HepG2 (cell line): ENCODE results near the gene APOC4. TPM values are rescaled to one million over a fixed set of nuclear protein-coding genes. Genes with fewer than 3 reads are reported as not detected.

Experiments used
- CENPX ChIP-seq: sonication (generic); formaldehyde crosslinking; IDR thresholded peaks from 2 replicates; pipeline ENCODE4 v1.9.0; 2021; ENCODE audit warnings: mild to moderate bottlenecking, missing genetic modification reagents, moderate library complexity
- E2F2 ChIP-seq: sonication (generic); formaldehyde crosslinking; IDR thresholded peaks from 2 replicates; pipeline ENCODE4 v1.4.0; 2020; ENCODE audit warnings: missing genetic modification reagents, borderline replicate concordance
- EED ChIP-seq: sonication (generic); formaldehyde crosslinking; IDR thresholded peaks from 2 replicates; pipeline ENCODE4 v1.5.0; 2020; ENCODE audit warnings: mild to moderate bottlenecking, missing genetic modification reagents
- ETV5 ChIP-seq: IDR thresholded peaks from 2 replicates; pipeline ENCODE4 v1.6.1; 2018; ENCODE audit warnings: missing biosample characterization, missing genetic modification reagents, inconsistent platforms, borderline replicate concordance
- HOXA9 ChIP-seq: sonication (generic); formaldehyde crosslinking; IDR thresholded peaks from 2 replicates; pipeline ENCODE4 v1.8.1; 2022; ENCODE audit warnings: missing genetic modification reagents, mild to moderate bottlenecking, moderate library complexity, borderline replicate concordance
- KDM1A ChIP-seq: IDR thresholded peaks from 2 replicates; pipeline ENCODE4 v1.6.1; 2016; ENCODE audit warnings: missing compliant biosample characterization
- MIER2 ChIP-seq: IDR thresholded peaks from 2 replicates; pipeline ENCODE4 v1.6.1; 2016; ENCODE audit warnings: missing biosample characterization, missing genetic modification reagents
- SATB2 ChIP-seq: sonication (generic); formaldehyde crosslinking; IDR thresholded peaks from 2 replicates; pipeline ENCODE4 v1.5.0; 2020; ENCODE audit warnings: missing genetic modification reagents
- U2AF1 ChIP-seq: fragments of 200-400 bp; formaldehyde crosslinking; optimal IDR thresholded peaks from 2 replicates; pipeline ENCODE3; 2017; ENCODE audit warnings: mild to moderate bottlenecking, low read depth, low read length
- ZNF143 ChIP-seq: sonication (generic); formaldehyde crosslinking; IDR thresholded peaks from 2 replicates; pipeline ENCODE4 v1.4.0; 2020; ENCODE audit warnings: missing genetic modification reagents
- ZNF260 ChIP-seq: sonication (generic); formaldehyde crosslinking; IDR thresholded peaks from 2 replicates; pipeline ENCODE4 v1.4.0; 2020; ENCODE audit warnings: missing genetic modification reagents, low read depth, mild to moderate bottlenecking, borderline replicate concordance
- ZNF335 ChIP-seq: sonication (generic); formaldehyde crosslinking; IDR thresholded peaks from 2 replicates; pipeline ENCODE4 v1.4.0; 2020; ENCODE audit warnings: missing genetic modification reagents
- ZNF407 ChIP-seq: sonication (generic); formaldehyde crosslinking; IDR thresholded peaks from one replicate; pipeline ENCODE4 v1.5.1; 2020; ENCODE audit warnings: mild to moderate bottlenecking, missing genetic modification reagents; ENCODE audit errors: not compliant biosample characterization
- ZNF670 ChIP-seq: sonication (generic); formaldehyde crosslinking; IDR thresholded peaks from 2 replicates; pipeline ENCODE4 v1.8.0; 2022; ENCODE audit warnings: mild to moderate bottlenecking, missing genetic modification reagents, borderline replicate concordance
- ZNF704 ChIP-seq: sonication (generic); formaldehyde crosslinking; IDR thresholded peaks from 2 replicates; pipeline ENCODE4 v1.8.1; 2023; ENCODE audit warnings: mild to moderate bottlenecking, inconsistent platforms, moderate library complexity, missing genetic modification reagents, borderline replicate concordance
- ZUFSP ChIP-seq: sonication (generic); formaldehyde crosslinking; IDR thresholded peaks from 2 replicates; pipeline ENCODE4 v1.9.0; 2021; ENCODE audit warnings: missing genetic modification reagents, mild to moderate bottlenecking, borderline replicate concordance
- polyA plus RNA-seq, 8 experiments: library from polyadenylated mRNA; depleted of rRNA in 3 of 8; stranded (reverse) in 7 of 8; unstranded in 1 of 8; fragments of >200 nt; fragmentation: Illumina TruSeq in 4 of 8; extraction: Trizol in 4 of 8; gene quantifications; 2 replicates each; pipeline versions ENCODE4 v1.2.1 to v1.2.3, GENCODE V29; 2011 to 2016; ENCODE audit warnings: low read depth in 4 of 8, missing spikeins in 1 of 8, mixed read lengths in 1 of 8; ENCODE audit not compliant: insufficient read depth in 1 of 8
- total RNA-seq, 5 experiments: library from RNA; depleted of rRNA; stranded (reverse); fragments of >200 nt; fragmentation: Illumina TruSeq; extraction: Trizol; gene quantifications; 2 replicates each; pipeline ENCODE4 v1.2.3, GENCODE V29; 2016; ENCODE audit warnings: low read depth in 1 of 5

The APOC4 gene
- total and polyA plus RNA-seq, 2 of the 13 experiments (the other 11 are each of a cell fraction or from before 2014, with no cell fraction given): 0.46 TPM; not detected in 1

GRCh38 chr19:44903602-44904425 lies 38.2 kb upstream of the APOC4 start (continued):
- peak; percentile 49 for TF ChIP-seq ZNF407
- 0 out of 2 replicates have a peak, but pooled peaks have one; percentile 64 for TF ChIP-seq ZNF704 (CRISPR knock-in tag)
- TF ChIP-seq ZNF260: no peak
- no peak for TF ChIP-seq SATB2 (CRISPR knock-in tag)
- no peak for TF ChIP-seq U2AF1
- peak; percentile 70; the same call in 1 of the 2 replicates for TF ChIP-seq KDM1A (CRISPR knock-in tag)
- TF ChIP-seq ETV5 (CRISPR knock-in tag): no peak; the same call in none of the 2 replicates
- 0 out of 2 replicates have a peak, but pooled peaks have one; percentile 33 for TF ChIP-seq ZNF335 (CRISPR knock-in tag)
- TF ChIP-seq E2F2: no peak
- no peak for TF ChIP-seq HOXA9 (CRISPR knock-in tag)
- TF ChIP-seq EED (CRISPR knock-in tag): no peak
- TF ChIP-seq ZNF143: no peak
- TF ChIP-seq ZNF670 (CRISPR knock-in tag): peak; percentile 88; the same call in 1 of the 2 replicates
- TF ChIP-seq MIER2 (CRISPR knock-in tag): 0 out of 2 replicates have a peak, but pooled peaks have one; percentile 9
- no peak for TF ChIP-seq CENPX (CRISPR knock-in tag)
- TF ChIP-seq ZUFSP (CRISPR knock-in tag): no peak
